Stimulated activated CD8-positive, alpha-beta memory T cell treated with anti-CD3 and anti-CD28 coated beads, Interleukin-12 subunit alpha, Interleukin-12 subunit beta, amount 100 ng/mL, for 1 hour (primary cell): Measurements from ENCODE around the gene RTL5.
A peak's percentile ranks its signal among the peaks of the same experiment; 100 is the strongest.
"Not testable (repeated sequence)": the region's sequence is repeated elsewhere in the genome, so short reads cannot be mapped to it uniquely, and the experiment has no call there.

ENCODE experiments used
- DNase-seq: peaks from one replicate; pipeline ENCODE4 v3.0.0-alpha.2; 2020; ENCODE audit warnings: low read depth

Gene RTL5

GRCh38 chrX:72131317-72132294 lies at the start of gene RTL5:
RTL5 (minus strand) TSS chrX:72131915.
- DNase-seq: peak; percentile 15

- no peak for DNase-seq
Measured at GRCh38 chrX:72180539-72180938, 48.8 kb upstream of the RTL5 start.

- DNase-seq: no peak
Measured at GRCh38 chrX:72176981-72177380, 45.3 kb upstream of the RTL5 start.

DNA sequence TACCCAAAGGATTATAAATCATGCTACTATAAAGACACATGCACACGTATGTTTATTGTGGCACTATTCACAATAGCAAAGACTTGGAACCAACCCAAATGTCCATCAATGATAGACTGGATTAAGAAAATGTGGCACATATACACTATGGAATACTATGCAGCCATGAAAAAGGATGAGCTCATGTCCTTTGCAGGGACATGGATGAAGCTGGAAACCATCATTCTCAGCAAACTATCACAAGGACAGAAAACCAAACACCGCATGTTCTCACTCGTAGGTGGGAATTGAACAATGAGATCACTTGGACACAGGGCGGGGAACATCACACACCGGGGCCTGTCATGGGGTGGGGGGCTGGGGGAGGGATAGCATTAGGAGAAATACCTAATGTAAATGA lies 44.6 kb upstream of the RTL5 start:
- DNase-seq: not testable (repeated sequence)

GRCh38 chrX:72169008-72169728 lies 37.5 kb upstream of the RTL5 start:
- peak; percentile 4 for DNase-seq

- DNase-seq: no peak
Measured at GRCh38 chrX:72165551-72165950, 33.8 kb upstream of the RTL5 start.

DNA sequence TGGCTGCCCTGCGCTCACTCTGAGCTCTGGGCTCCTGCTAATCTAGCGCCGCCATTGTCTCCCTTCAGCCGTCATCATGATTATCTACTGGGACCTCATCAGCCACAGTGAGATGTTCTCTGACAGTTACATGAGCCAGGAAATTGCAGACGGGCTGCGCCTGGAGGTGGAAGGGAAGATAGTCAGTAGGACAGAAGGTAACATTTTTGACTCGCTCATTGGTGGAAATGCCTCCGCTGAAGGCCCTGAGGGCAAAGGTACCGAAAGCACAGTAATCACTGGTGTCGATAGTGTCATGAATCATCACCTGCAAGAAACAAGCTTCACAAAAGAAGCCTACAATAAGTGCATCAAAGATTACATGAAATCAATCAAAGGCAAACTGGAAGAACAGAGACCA lies 28.1 kb upstream of the RTL5 start:
- DNase-seq: no peak

GRCh38 chrX:72158773-72159172 lies 27.1 kb upstream of the RTL5 start:
- no peak for DNase-seq

DNA sequence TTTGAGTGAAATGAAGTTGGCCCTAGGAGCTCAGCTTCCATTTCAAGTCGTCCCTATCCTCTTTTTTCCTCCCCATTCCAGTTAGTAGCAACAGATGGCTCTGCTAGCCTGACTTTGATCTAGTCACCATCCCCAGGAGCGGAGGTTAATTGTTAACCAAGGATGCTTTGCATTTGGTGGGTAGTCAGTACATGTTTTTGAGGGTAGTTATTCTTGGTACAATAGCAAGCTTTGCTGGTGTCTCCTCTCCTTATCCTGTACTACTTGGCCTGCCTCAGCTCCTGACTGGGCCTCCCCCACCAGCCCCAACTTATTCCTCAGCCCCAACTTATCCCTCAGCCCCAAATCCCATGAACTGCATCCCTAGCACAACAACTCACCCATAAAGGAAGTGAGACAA lies 14.8 kb upstream of the RTL5 start:
- DNase-seq: no peak

DNA sequence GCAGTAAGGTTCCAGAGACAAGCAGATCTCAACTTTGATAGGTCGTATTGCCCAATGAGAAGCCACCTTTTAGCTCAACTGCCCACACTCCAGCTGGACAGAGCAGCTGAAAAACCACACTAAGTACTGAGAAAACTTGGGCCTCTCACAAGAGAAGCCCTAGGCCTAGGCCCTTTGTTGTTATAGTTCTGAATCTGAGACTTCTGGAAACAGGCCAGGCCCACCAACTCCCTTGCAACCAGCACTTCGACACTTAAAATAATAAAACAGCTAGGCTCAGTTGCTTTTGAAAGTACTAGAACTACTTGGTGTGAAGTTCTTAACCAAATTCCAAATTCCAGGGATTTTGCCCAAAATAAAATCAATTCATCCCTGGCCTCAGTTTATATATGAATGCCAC lies 13.5 kb upstream of the RTL5 start:
- DNase-seq: no peak

DNA sequence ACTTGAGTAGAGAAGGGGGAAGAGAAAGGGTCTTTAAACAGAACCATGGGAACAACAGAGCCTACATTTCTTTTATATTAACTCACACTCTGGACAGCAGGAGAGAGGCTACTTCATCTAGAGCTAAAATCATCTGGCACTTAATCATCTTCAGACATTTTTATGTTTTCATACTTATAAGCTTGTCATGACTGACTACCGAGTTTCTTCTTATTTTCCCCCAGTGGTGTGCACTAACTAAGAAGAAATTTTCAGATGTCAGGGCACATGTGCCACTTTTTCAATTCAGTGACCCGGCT lies 11.8 kb upstream of the RTL5 start:
- DNase-seq: no peak

GRCh38 chrX:72142794-72143608 lies 11.3 kb upstream of the RTL5 start:
- DNase-seq: no peak

- DNase-seq: no peak
Measured at GRCh38 chrX:72142094-72142793, 10.5 kb upstream of the RTL5 start.

- DNase-seq: no peak
Measured at GRCh38 chrX:72141372-72142004, 9.8 kb upstream of the RTL5 start.

DNA sequence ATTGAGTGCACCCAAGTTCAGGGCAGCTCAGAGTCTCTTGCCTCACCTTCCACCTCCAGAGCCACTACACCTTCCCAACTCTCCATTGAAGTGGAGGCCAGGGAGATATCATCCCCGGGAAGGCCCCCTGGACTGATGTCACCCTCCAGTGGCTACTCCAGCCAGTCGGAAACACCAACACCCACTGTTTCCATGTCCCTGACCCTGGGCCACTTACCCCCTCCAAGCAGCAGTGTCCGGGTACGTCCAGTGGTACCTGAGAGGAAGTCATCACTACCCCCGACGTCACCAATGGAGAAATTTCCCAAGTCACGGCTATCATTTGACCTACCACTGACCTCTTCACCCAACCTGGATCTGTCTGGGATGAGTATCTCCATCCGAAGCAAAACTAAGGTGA lies 7.8 kb upstream of the RTL5 start:
- no peak for DNase-seq

DNA sequence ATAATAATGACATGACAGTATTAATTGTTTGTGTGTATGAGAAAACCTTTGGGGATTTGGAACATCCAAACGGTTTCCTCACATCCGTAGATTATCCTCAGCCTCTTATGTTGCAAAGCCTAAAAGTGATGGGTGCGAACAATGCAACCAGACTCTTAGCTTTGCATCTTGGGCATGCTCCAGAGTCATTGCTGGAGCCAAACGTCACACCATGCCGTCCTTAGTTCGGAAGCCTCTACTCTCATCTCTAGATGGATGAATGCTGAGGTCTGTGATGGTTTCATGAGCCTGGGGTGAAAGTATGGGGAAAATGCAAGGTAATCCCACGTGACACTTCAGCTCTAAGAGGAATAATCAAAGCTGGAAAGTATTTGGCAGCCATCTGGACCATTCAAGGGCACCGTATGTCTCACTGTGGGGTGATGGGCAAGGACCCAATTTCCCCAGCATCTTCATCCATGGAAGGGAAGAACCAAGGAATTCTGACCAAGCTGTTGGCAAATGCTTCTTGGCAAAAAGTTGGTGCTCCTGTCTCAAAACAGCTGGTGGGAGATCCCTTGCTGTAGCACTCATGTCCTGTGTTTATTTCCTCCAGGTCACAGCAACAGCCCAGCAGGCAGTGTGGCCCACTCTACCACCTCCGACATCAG lies 6.3 kb upstream of the RTL5 start:
- DNase-seq: no peak

GRCh38 chrX:72133851-72134546 lies 2.3 kb upstream of the RTL5 start:
- DNase-seq: no peak

GRCh38 chrX:72132456-72132855 lies 741 bp upstream of the RTL5 start:
- no peak for DNase-seq

- DNase-seq: no peak
Measured at GRCh38 chrX:72130762-72131250, 909 bp downstream of the RTL5 start.

GRCh38 chrX:72130156-72130761 lies 1.5 kb downstream of the RTL5 start:
- DNase-seq: no peak
